HL-60 (cell line): Measurements from ENCODE around the gene NR0B1.

Source experiments
- CTCF ChIP-seq: IDR thresholded peaks from one replicate; pipeline ENCODE4 v1.5.1; 2011; ENCODE audit warnings: low read length, control low read depth, inconsistent platforms; ENCODE audit not compliant: insufficient read depth
- GABPA ChIP-seq: IDR thresholded peaks from 2 replicates; pipeline ENCODE4 v1.6.1; 2012; ENCODE audit warnings: low read depth
- POLR2AphosphoS5 ChIP-seq: IDR thresholded peaks from 2 replicates; pipeline ENCODE4 v1.6.1; 2012; ENCODE audit warnings: low read depth
- SPI1 ChIP-seq: IDR thresholded peaks from 2 replicates; pipeline ENCODE4 v1.6.1; 2012; ENCODE audit warnings: low read depth, mild to moderate bottlenecking, borderline replicate concordance

- TF ChIP-seq CTCF (no peak), GABPA (no peak), POLR2AphosphoS5 (no peak), SPI1 (no peak)
These were observed 46.4 kb downstream of the NR0B1 start for GRCh38 chrX:30262763-30263162.
